Fibroblast of gingiva (primary cell): ENCODE results near the gene SYT7.

Experiments used
- DNase-seq: peaks from one replicate; pipeline ENCODE4 v3.0.0-alpha.2; 2011; ENCODE audit warnings: low read depth

Gene SYT7

DNA sequence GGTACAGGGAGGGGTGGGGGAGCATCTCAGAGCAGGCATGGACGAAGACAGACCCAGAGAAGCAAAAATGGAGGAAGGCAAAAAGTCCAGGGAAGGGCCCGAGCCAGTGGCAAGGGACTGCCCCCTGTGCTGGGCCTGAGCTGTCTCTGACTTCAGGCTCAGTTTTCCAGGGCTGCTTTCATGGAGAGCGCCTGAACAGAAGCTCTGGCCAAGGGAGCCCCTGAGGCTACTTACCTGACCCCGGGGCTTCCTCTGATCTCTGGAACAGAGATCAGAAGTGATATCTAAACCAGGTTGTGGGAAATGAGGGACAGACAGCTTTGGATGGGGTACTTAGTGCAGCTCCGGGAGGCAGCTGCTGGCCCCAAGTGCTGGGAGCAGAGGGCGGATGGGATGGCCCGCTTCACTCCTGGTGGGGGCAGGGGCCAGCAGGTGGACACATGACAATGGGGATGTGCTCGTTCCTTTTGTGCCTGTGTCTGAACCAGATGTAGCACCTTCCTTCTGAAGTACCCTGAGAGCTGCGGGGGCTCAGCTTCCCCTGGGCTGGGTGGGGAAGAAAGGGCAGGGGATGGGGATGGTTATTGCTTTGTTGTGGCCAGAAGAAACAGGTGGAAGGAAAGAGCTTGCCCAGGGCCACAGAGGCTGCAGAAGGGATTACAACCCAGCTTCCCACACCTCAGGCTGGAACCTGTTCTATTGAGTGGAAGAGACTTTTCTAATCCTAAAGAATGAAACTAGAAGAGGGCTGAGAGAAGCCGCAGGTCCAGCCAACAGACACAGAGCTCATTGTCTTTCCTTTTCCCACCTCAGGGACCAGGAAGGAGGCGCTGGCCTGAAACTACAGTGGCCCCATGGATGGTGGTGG is 66.6 kb downstream of the SYT7 start:
- DNase-seq, result no peak

DNA sequence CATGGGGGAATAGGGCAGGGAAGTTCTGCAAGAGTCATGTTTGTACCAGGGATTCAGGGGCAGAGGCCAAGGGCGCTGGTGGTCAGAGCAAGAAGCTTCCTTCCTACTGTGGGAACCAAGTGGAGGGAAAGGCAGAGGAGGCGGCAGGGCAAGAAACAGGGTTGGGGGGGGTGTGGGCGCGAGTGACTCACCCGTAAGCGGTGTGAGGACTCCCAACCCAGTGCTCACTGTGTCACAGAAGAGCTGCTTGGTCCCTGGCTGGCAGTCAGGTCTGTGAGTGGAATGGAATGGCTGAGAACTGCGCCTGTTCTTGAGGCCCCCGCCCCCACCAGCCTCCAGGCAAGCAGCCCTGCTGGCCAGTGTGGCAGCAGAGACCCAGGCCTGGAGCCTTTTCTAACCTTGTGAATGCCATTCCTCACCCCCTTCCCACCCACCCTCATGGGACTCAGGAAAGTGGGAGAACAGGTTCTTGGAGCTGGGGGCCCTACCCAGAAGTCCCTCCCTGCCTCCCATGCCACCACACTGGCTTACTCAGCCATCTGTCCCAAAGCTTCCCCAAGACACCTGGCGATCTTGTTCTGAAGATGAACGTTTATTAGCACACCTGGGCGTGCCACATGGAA is 67.6 kb downstream of the SYT7 start:
- DNase-seq, result no peak

DNA sequence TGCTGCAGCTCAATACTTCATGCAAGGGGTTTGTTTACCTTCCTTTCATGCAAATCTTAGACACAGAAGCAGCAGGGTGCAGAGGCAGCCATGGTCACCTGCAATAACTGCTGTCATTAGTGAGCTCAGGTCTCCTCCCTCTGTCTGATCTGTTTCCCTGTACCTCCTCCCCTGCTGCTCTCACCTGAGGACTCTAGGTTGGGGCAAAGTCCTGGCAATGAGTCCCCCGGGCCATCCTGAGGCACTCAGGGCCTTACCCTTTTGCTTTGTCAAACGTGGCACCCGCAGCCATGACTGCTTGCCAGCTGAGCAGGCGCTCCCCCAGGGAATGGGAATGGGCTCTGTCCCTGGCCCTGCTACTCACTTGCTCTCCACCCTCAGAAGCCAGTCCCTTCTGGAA is 68.4 kb downstream of the SYT7 start:
- DNase-seq, result no peak

- DNase-seq, result no peak
Measured at GRCh38 chr11:61511383-61511782, 69.5 kb downstream of the SYT7 start.

DNA sequence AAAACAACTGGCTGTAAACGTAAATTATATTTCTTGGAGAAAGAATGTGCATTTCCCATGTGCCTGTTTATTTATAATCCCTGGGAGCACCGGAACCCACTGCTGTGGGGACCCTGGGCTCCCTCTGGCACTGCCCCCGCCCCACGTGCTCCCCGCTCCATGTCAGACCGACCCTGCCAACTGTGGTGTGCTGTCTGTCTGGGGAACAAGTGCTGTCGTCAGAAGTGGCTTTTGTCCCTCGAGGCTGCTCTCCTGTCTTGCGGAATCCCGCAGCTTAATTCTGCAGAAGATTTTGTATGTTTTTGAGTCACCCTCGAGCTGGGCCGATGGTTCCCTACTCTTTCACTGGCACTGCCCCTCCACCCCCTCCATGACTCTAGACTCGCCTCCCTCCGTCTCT is 69.9 kb downstream of the SYT7 start:
- DNase-seq, result no peak

- DNase-seq, result no peak
Measured at GRCh38 chr11:61510166-61510919, 70.5 kb downstream of the SYT7 start.

- DNase-seq, result peak; percentile 72
Measured at GRCh38 chr11:61509043-61510029, 71.5 kb downstream of the SYT7 start.

DNA sequence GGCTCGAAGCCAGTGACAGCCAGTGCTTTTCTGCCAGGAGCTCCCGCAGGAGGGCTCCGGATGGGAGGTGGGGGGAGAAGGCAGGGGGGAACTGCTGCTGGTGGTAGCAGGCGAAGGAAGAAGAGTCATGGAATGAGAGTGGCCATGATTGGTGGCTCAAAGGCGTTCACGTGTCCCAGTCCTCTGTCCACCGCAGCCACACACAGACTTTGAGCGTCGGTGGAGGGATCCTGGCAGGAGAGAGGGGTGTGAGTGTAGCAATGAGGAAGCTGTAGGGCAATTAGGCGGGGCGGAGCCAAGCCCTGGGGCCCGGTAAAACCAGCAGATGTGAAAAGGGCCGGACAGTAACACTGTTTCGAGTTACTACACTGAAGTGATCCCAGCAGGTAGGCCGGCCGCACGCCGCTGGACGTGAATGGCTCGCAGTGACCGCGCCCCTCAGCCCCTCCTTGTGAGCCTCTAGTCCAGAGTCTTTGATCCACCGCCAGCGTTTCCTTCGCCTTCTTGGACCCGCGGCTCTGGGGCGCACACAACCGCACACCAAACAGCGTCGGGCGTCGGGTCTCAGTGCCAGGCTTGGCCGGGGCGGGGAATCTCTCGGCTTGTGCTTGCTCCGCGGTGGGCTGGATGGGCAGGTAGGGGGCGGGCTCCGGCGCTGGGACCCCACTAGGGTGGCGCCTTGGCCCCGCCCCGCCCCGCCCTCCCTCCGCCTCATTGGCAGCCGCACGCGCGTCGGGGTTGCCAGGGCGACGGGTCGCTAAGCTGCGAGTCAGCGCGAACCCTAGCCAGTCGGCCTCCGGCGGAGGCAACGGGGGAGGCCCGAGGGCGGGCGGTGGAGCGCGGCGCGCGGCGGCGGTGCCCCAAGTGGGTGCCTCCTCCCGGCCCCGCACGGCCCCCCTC is 72.7 kb downstream of the SYT7 start, which contains the start of gene LRRC10B:
Gene LRRC10B, plus strand, starts transcription at position 788 of the 900 bp plus-strand sequence. CDS start 250 bp downstream, outside the sequence.
- no peak for DNase-seq

DNA sequence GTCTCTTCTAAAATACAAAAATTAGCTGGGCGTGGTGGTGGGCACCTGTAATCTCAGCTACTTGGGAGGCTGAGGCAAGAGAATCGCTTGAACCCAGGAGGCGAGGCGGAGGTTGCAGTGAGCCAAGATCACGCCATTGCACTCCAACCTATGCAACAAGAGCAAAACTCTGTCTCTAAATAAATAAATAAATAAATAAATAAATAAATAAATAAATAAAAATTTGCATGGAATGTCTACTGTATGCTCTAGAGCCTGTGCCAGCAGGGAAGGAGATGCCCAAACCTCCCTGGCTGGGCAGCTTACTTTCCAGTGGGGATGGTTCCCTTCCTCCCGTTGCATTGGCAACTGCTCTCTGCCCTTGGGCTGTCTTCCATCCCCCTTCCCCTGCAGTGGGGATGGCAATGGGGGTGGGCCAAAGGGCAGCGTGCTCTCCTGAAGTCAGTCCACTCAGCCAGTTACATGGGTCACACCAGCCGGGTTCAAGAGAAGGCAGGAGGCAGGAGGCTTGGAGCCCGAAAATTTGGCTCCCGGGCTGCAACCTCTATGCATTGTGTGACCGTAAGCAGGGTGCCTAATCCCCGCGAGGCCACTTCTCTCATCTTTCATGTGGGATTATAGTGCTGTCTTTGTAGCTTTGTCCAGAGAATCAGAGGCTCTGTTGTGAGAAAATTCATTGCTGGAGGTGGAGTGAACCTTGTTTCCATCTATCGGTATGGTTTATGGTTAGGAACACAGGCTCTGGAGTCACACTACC is 73.7 kb downstream of the SYT7 start:
- DNase-seq, result no peak

DNA sequence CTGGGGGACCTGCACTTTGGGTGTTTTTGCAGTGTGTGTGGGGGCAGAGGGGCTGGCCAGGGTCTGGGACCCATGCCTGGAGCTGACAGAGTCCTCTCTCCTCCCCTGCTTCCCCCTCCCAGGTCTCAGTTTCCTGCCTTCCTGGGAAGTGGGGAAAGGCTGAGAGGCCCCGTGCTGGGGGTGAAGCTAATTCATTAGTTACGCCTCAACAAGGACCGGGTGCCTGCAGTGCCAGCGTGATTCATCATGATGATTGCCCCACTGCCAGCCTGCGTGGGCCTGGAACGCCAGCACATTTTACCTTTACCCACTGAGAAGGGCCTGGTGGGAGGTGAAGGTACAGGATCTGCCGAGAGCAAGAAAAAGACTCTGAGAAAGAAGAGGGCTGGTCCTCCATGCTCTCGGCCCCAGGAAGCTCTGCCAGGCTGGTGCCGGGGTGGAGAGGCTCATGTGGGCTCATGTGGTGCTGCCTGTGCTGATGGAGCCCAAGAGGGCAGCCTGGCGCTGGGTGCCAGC is 75.2 kb downstream of the SYT7 start:
- peak; percentile 15 for DNase-seq

DNA sequence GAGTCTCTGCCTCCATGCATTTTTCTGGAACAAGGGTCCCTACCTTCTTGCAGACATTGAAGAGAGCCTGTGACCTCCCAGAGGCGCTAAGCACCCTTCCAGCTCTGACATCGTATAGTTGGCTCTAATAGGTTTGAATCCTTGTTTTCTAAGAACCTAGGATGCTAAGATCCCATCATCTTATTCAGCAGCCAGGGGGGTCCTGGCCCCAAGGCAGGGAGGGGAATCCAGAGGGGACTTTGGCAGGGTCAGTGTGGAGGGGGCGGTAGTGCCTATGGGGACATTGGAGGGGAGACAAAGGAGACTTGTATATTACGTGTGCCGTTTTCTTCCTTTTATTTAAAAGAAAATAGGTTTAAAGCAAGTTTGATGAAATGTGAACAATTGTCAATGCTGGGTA is 75.8 kb downstream of the SYT7 start:
- DNase-seq, result no peak

DNA sequence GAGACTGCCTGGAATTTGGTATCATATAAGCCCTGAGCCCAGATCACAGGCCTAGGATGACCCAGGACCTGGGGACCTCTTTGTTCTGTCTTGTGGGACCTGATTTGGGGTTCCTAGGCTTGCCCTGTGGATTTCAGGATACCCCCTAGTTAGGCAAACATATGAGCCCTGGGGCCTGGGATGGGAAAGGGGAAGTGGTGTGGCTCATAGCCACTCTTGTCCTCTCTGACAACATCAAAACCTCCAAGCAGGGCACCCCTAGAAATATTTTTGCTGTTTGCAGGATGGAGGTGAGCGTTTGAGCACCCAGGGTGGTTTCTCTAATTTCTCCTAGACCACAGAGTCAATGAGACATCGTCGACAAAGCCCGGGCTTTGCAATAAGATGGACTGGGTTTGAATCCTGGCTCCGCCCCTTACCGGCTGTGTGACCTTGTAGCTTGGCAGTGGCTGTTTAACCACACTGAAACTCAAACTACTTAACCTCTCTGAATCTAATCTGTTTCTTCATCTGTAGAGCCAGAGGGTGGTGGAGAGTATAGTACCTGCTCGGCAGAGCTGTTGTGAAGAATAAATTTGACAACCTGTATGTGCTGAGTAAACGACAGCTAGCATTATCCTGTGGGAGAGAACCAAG is 77.6 kb downstream of the SYT7 start:
- DNase-seq, result no peak

- DNase-seq, result no peak
Measured at GRCh38 chr11:61502522-61502921, 78.4 kb downstream of the SYT7 start.

DNA sequence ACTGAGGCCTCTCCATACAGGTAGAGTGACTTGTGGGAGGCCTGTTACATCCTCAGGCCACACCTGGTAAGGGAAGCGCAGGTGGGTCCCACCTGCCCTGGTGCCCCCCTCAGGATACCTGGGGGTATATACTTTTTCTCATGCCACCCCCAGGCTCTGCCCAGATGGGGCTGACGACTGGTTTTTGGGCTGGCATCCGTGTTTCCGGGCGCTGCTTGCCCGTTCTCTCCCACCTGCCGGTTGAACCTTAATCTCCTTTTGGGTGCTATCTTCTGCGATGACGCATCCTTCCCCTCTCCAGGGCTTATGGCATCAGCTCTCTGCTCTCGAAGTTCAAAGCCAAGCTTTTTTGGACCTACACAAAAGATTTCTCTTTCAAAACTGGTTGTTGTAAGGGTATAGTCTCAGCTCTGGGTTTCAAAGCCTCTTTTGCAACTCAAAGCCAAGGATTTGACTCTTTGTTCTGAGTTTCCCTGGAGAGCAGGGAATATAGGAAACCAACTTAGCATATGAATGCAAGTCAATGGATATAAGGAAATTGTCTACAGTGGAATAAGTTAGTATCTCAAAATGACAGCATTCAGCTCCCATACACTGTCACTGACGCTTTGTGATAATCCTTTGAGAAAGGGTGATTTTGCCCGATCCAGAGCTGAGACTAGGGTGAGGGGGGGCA is 80.9 kb downstream of the SYT7 start:
- no peak for DNase-seq

- DNase-seq, result no peak
Measured at GRCh38 chr11:61498767-61499341, 82.0 kb downstream of the SYT7 start.

GRCh38 chr11:61497876-61498275 is 83.0 kb downstream of the SYT7 start:
- DNase-seq, result no peak

DNA sequence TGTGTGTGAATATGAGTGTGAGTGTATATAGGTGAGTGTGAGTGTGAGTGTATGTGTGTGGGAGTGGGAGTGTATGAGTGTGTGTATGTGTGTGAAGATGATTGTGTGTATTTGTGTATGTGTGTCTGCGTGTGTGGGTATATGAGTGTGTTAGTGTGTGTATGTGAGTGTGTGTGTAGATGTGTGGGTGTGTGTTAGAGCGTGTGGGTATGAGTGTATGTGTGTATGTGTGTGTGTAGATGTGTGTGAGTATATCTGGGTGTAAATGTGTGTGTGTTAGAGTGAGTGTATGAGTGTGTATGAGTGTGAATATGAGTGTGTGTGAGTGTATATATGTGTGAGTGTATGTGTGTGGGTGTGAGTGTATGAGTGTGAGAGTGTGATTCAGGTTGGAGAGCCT is 83.4 kb downstream of the SYT7 start:
- DNase-seq, result no peak
